Activated CD8-positive, alpha-beta memory T cell treated with anti-CD3 and anti-CD28 coated beads for 24 hours (primary cell): Measurements from ENCODE around the gene R3HCC1L.

Experiments used
- DNase-seq: peaks from one replicate; pipeline ENCODE4 v3.0.0-alpha.2; 2020

R3HCC1L gene

GRCh38 chr10:98292971-98293370 is 158.5 kb downstream of the R3HCC1L start:
- DNase-seq, result no peak

DNA sequence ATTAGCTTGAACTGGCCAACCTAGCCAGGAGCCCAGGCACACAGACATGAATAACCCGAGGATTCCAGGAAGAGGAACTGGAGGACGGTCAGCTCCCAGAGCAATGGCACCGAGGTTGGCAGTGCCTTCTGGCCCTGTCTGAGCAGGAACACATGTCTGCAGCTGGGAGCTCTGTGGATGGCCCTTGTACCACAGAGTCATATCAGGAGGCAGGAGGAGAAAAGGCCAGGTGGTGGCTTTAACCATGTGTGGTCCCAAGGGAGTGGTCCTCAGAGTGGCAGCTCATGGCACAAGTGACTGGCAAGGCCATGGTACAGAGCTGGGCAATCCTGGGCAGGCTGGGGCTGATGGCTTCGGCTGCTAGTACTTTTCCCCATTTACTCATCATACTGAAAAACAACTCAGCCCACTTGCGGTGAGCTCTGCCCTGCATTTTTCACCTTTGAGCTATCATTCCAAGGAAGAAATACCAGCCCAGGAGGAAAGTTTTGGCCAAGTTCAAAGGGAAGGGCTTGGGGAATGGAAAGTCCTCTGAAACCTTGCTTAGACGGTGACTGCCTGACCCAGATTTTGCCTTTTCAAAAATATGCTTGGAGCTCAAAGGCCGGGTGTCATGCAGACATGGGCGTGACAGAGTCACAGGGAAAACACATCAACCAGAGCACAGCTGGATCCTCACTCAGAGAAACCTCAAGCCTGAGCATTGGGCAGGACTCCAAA is 159.3 kb downstream of the R3HCC1L start:
- no peak for DNase-seq

DNA sequence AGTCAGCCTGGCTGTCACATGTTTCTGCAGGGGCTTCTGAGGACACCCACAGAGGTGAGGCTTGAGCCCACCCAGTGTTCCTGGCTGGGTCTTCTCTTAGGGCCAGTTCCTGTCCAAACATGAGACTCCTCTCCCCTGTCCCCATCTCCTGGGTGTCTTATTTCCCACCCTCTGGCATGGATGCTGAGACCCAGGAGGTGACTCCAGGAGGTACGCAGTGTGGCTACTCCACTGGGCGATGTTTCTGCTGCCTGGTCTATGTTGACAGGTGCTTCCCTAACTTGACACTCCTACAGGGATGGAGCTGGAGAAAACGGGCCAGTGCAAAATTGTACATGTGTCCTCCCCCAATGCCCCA is 159.8 kb downstream of the R3HCC1L start:
- no peak for DNase-seq
